ES-I3 (cell line): ENCODE measurements around the gene EPHB4.

ENCODE experiments used
- H3K36me3 ChIP-seq: 2 replicates; pipeline ENCODE4 v1.6.1; 2013; ENCODE audit warnings: mild to moderate bottlenecking, low read length, control low read depth, moderate library complexity; ENCODE audit not compliant: insufficient read depth
- H3K4me1 ChIP-seq: 2 replicates; pipeline ENCODE4 v1.6.1; 2013; ENCODE audit warnings: mild to moderate bottlenecking, control low read depth, low read length; ENCODE audit not compliant: insufficient read depth
- H3K9ac ChIP-seq: 2 replicates; pipeline ENCODE4 v1.6.1; 2013; ENCODE audit warnings: low read depth, mild to moderate bottlenecking, low read length, moderate library complexity
- H3K9me3 ChIP-seq: 2 replicates; pipeline ENCODE4 v1.6.1; 2013; ENCODE audit warnings: mild to moderate bottlenecking, low read length, moderate library complexity; ENCODE audit not compliant: control insufficient read depth, insufficient read depth

The EPHB4 gene

GRCh38 chr7:100799037-100799896 lies 28.1 kb downstream of the EPHB4 start:
- H3K4me1 ChIP-seq: peaks cover 33% of the 10 kb centered on the region
- no peaks in the 10 kb centered on the region for H3K9me3 ChIP-seq
- no peak overlapping the region for H3K9ac ChIP-seq
- no peaks in the 10 kb centered on the region; the same call in 1 of the 2 replicates for H3K36me3 ChIP-seq

- Histone ChIP-seq H3K4me1 (peaks cover 23% of the 10 kb centered on the region; the same call in 1 of the 2 replicates), H3K9ac (no peak overlapping the region), H3K36me3 (no peaks in the 10 kb centered on the region), H3K9me3 (no peaks in the 10 kb centered on the region)
Observed at GRCh38 chr7:100794741-100795140, 32.6 kb downstream of the EPHB4 start.

- no peak overlapping the region for H3K9ac ChIP-seq
- no peaks in the 10 kb centered on the region for H3K36me3 ChIP-seq
- H3K9me3 ChIP-seq: no peaks in the 10 kb centered on the region
- peaks cover 20% of the 10 kb centered on the region; the same call in 1 of the 2 replicates for H3K4me1 ChIP-seq
Observed at GRCh38 chr7:100793806-100794660, 33.3 kb downstream of the EPHB4 start.

GRCh38 chr7:100791881-100792666 lies 35.2 kb downstream of the EPHB4 start:
- Histone ChIP-seq H3K9me3 (no peaks in the 10 kb centered on the region), H3K36me3 (no peaks in the 10 kb centered on the region), H3K9ac (no peak overlapping the region), H3K4me1 (peaks cover 13% of the 10 kb centered on the region; the same call in 1 of the 2 replicates)

GRCh38 chr7:100789055-100789454 lies 38.3 kb downstream of the EPHB4 start:
- H3K9me3 ChIP-seq: no peaks in the 10 kb centered on the region
- H3K9ac ChIP-seq: no peak overlapping the region
- H3K36me3 ChIP-seq: no peaks in the 10 kb centered on the region
- peaks cover 10% of the 10 kb centered on the region; the same call in 1 of the 2 replicates for H3K4me1 ChIP-seq

- no peaks in the 10 kb centered on the region for H3K36me3 ChIP-seq
- no peaks in the 10 kb centered on the region; the same call in 1 of the 2 replicates for H3K4me1 ChIP-seq
- no peak overlapping the region for H3K9ac ChIP-seq
- 0 out of 2 replicates have a peak, but pooled peaks cover 3% of the 10 kb centered on the region for H3K9me3 ChIP-seq
Observed at GRCh38 chr7:100786323-100786722, 41.0 kb downstream of the EPHB4 start.

GRCh38 chr7:100785878-100786277 lies 41.4 kb downstream of the EPHB4 start:
- Histone ChIP-seq H3K4me1 (no peaks in the 10 kb centered on the region; the same call in 1 of the 2 replicates), H3K9ac (no peak overlapping the region), H3K9me3 (0 out of 2 replicates have a peak, but pooled peaks cover 3% of the 10 kb centered on the region), H3K36me3 (no peaks in the 10 kb centered on the region)

GRCh38 chr7:100783804-100784203 lies 43.5 kb downstream of the EPHB4 start:
- H3K4me1 ChIP-seq: no peaks in the 10 kb centered on the region

GRCh38 chr7:100781255-100781654 lies 46.1 kb downstream of the EPHB4 start:
- no peaks in the 10 kb centered on the region for H3K36me3 ChIP-seq
- no peak overlapping the region for H3K9ac ChIP-seq
- 0 out of 2 replicates have a peak, but pooled peaks cover 3% of the 10 kb centered on the region for H3K9me3 ChIP-seq
- no peaks in the 10 kb centered on the region for H3K4me1 ChIP-seq

More at GRCh38 chr7:100783804-100784203, 43.5 kb downstream of the EPHB4 start:
- Histone ChIP-seq H3K9me3 (0 out of 2 replicates have a peak, but pooled peaks cover 3% of the 10 kb centered on the region), H3K9ac (no peak overlapping the region), H3K36me3 (no peaks in the 10 kb centered on the region)

GRCh38 chr7:100779359-100779758 lies 48.0 kb downstream of the EPHB4 start:
- H3K4me1 ChIP-seq: no peaks in the 10 kb centered on the region
- H3K36me3 ChIP-seq: no peaks in the 10 kb centered on the region
- 0 out of 2 replicates have a peak, but pooled peaks cover 3% of the 10 kb centered on the region for H3K9me3 ChIP-seq
- H3K9ac ChIP-seq: no peak overlapping the region

- no peak overlapping the region for H3K9ac ChIP-seq
- H3K9me3 ChIP-seq: no peaks in the 10 kb centered on the region
- no peaks in the 10 kb centered on the region for H3K36me3 ChIP-seq
- H3K4me1 ChIP-seq: no peaks in the 10 kb centered on the region
Observed at GRCh38 chr7:100778061-100778621, 49.2 kb downstream of the EPHB4 start.

GRCh38 chr7:100773491-100773890 lies 53.8 kb downstream of the EPHB4 start:
- Histone ChIP-seq H3K36me3 (no peaks in the 10 kb centered on the region), H3K9ac (no peak overlapping the region), H3K4me1 (no peaks in the 10 kb centered on the region), H3K9me3 (no peaks in the 10 kb centered on the region)

GRCh38 chr7:100768784-100769183 lies 58.5 kb downstream of the EPHB4 start:
- no peaks in the 10 kb centered on the region for H3K36me3 ChIP-seq
- no peaks in the 10 kb centered on the region; the same call in 1 of the 2 replicates for H3K4me1 ChIP-seq
- H3K9me3 ChIP-seq: no peaks in the 10 kb centered on the region
- H3K9ac ChIP-seq: no peak overlapping the region
